ENCODE results near the gene CBS.
"Not testable (repeated sequence)": the region's sequence is repeated elsewhere in the genome, so short reads cannot be mapped to it uniquely, and the experiment has no call there.

CBS gene

GRCh38 chr21:43075170-43076022, at the start of gene CBS:
CBS (minus strand) TSS chr21:43075835; CDS start chr21:43072193, 3,642 bp downstream.
- not testable (repeated sequence) for DNase-seq

GRCh38 chr21:43115956-43116355, 40.3 kb upstream of the CBS start:
- not testable (repeated sequence) for DNase-seq

GRCh38 chr21:43114483-43114882, 38.8 kb upstream of the CBS start:
- not testable (repeated sequence) for DNase-seq

GRCh38 chr21:43109006-43109405, 33.4 kb upstream of the CBS start:
- DNase-seq: not testable (repeated sequence)

- not testable (repeated sequence) for DNase-seq
Measured at GRCh38 chr21:43108177-43108576, 32.5 kb upstream of the CBS start.

GRCh38 chr21:43107794-43108137, 32.1 kb upstream of the CBS start:
- not testable (repeated sequence) for DNase-seq

GRCh38 chr21:43106965-43107793, 31.5 kb upstream of the CBS start, which contains the start of gene U2AF1:
U2AF1 (minus strand) TSS chr21:43107570; CDS start chr21:43107494, 76 bp downstream.
- DNase-seq: not testable (repeated sequence)

GRCh38 chr21:43104642-43105041, 29.0 kb upstream of the CBS start:
- not testable (repeated sequence) for DNase-seq

GRCh38 chr21:43102281-43102680, 26.6 kb upstream of the CBS start:
- not testable (repeated sequence) for DNase-seq

- DNase-seq: not testable (repeated sequence)
Measured at GRCh38 chr21:43101676-43102075, 26.0 kb upstream of the CBS start.

GRCh38 chr21:43101000-43101399, 25.4 kb upstream of the CBS start:
- not testable (repeated sequence) for DNase-seq

- DNase-seq: not testable (repeated sequence)
Measured at GRCh38 chr21:43091979-43092614, 16.5 kb upstream of the CBS start.

GRCh38 chr21:43090947-43091346, 15.3 kb upstream of the CBS start:
- not testable (repeated sequence) for DNase-seq

GRCh38 chr21:43089463-43089862, 13.8 kb upstream of the CBS start:
- DNase-seq: not testable (repeated sequence)

GRCh38 chr21:43082587-43083300, 7.1 kb upstream of the CBS start:
- DNase-seq: not testable (repeated sequence)

GRCh38 chr21:43076643-43077042, 1.0 kb upstream of the CBS start:
- not testable (repeated sequence) for DNase-seq

- not testable (repeated sequence) for DNase-seq
Measured at GRCh38 chr21:43076023-43076637, 495 bp upstream of the CBS start.

- DNase-seq: not testable (repeated sequence)
Measured at GRCh38 chr21:43074401-43075169, 1.1 kb downstream of the CBS start.

GRCh38 chr21:43072742-43073141, 2.9 kb downstream of the CBS start:
- not testable (repeated sequence) for DNase-seq

GRCh38 chr21:43069682-43070081, 6.0 kb downstream of the CBS start:
- not testable (repeated sequence) for DNase-seq

- DNase-seq: not testable (repeated sequence)
Measured at GRCh38 chr21:43068065-43068464, 7.6 kb downstream of the CBS start.

Data from DMS153 (cell line).